Measurements from ENCODE around the gene SAMD13. TPM values are rescaled to one million over a fixed set of nuclear protein-coding genes. Genes with fewer than 3 reads are reported as not detected.

The SAMD13 gene
- total RNA-seq, 4 donors from 2014 or later, result 0.33 to 2.5 (median 2.1) TPM; not detected in 1

DNA sequence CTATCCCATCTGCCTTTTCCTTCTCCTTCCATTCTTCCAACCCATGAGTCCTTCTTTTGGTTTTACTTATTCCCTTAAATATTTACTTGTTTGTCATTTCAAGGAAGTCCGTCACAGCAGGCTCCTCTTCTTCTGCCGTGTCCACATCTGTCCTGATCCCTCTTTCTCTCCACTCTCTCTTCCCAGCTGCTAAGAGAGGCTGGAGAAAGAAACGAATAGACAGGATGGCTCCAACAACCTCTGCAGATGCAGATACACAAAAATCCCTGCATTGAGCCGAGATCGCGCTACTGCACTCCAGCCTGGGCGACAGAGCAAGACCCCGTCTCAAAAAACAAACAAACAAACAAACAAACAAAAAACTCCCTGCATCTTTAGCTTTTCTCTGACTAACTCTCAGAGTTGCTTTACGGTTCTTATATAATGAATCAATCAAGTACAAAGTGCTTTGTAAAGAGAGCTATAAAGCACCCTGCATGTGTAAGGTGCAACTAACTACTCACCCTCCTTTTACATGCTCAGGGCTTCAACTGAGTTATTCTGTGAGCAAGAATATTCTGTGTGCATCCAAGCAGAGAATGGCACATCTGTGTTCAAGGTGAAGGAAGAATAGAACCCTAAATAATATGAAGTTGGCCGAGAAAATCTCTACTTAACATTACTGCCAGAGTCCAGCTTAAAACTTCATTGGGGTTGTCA lies 3.8 kb upstream of the SAMD13 start:
- Histone ChIP-seq H3K9me3 (no peaks in the 10 kb centered on the region), H3K27ac (replicated peaks in 1 of 4) (peak overlapping the region in 2 of 4 donors; percentile 84)
- WGBS, result 74% methylated on average over 10 of the region's 10 CpGs

GRCh38 chr1:84298328-84298683 lies 3.2 kb upstream of the SAMD13 start:
- WGBS, result no CpG with 5 or more reads among the region's 34 CpGs
- intact Hi-C loops (cut with DNase I), result no loop called here
- Histone ChIP-seq H3K4me3 (peak overlapping the region; percentile 70 to 86 (median 80)), H3K4me1 (peaks cover 8 to 50% (median 46%) of the 10 kb centered on the region in 4 donors), H3K36me3 (no peaks in the 10 kb centered on the region), H3K27ac (replicated peaks in 1 of 4) (peak overlapping the region; percentile 80 to 84 (median 84)), H3K9me3 (no peaks in the 10 kb centered on the region), H3K27me3 (no peaks in the 10 kb centered on the region)
- peak; percentile 30 to 64 for TF ChIP-seq POLR2AphosphoS5 (IDR thresholded peaks at IDR 0.05)
- no peak for TF ChIP-seq POLR2A (IDR thresholded peaks at IDR 0.05; ENCODE audit: low read depth)
- DNase-seq (ENCODE audit: extremely low spot score), result no peak

More for the DNA sequence above, 3.8 kb upstream of the SAMD13 start:
- intact Hi-C loops (cut with DNase I), result no loop called here
- Histone ChIP-seq H3K27me3 (no peaks in the 10 kb centered on the region), H3K36me3 (no peaks in the 10 kb centered on the region), H3K4me1 (peaks cover 6 to 44% (median 41%) of the 10 kb centered on the region in 4 donors), H3K4me3 (peak overlapping the region; percentile 70 to 86 (median 80))
- TF ChIP-seq EP300 (IDR thresholded peaks at IDR 0.05) (no peak), POLR2A (IDR thresholded peaks at IDR 0.05; ENCODE audit: low read depth) (no peak), POLR2AphosphoS5 (IDR thresholded peaks at IDR 0.05) (no peak)
- TF ChIP-seq, protein P1, sequence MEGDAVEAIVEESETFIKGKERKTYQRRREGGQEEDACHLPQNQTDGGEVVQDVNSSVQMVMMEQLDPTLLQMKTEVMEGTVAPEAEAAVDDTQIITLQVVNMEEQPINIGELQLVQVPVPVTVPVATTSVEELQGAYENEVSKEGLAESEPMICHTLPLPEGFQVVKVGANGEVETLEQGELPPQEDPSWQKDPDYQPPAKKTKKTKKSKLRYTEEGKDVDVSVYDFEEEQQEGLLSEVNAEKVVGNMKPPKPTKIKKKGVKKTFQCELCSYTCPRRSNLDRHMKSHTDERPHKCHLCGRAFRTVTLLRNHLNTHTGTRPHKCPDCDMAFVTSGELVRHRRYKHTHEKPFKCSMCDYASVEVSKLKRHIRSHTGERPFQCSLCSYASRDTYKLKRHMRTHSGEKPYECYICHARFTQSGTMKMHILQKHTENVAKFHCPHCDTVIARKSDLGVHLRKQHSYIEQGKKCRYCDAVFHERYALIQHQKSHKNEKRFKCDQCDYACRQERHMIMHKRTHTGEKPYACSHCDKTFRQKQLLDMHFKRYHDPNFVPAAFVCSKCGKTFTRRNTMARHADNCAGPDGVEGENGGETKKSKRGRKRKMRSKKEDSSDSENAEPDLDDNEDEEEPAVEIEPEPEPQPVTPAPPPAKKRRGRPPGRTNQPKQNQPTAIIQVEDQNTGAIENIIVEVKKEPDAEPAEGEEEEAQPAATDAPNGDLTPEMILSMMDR (IDR thresholded peaks at IDR 0.05), result no peak
- DNase-seq (ENCODE audit: extremely low spot score), result no peak

GRCh38 chr1:84298684-84299535 lies 2.6 kb upstream of the SAMD13 start:
- no peaks in the 10 kb centered on the region for H3K36me3 ChIP-seq
- H3K4me1 ChIP-seq, result peaks cover 9 to 55% (median 49%) of the 10 kb centered on the region in 4 donors
- DNase-seq (ENCODE audit: extremely low spot score), result no peak
- WGBS, result under 1% methylated on average over 32 of the region's 50 CpGs
- no peaks in the 10 kb centered on the region for H3K27me3 ChIP-seq
- peak overlapping the region; percentile 80 to 84 (median 84) for H3K27ac ChIP-seq (replicated peaks in 1 of 4)
- peak overlapping the region; percentile 70 to 86 (median 80) for H3K4me3 ChIP-seq
- intact Hi-C loops (cut with DNase I), result no loop called here
- TF ChIP-seq, protein P1 (IDR thresholded peaks at IDR 0.05), result no peak
- TF ChIP-seq EP300 (IDR thresholded peaks at IDR 0.05), result no peak
- TF ChIP-seq POLR2AphosphoS5 (IDR thresholded peaks at IDR 0.05), result no peak
- no peak for TF ChIP-seq POLR2A (IDR thresholded peaks at IDR 0.05; ENCODE audit: low read depth)
- no peaks in the 10 kb centered on the region for H3K9me3 ChIP-seq

- intact Hi-C loops (cut with DNase I), result loop anchor here (10.0 kb wide), 1 partner anchor 305 kb away; no protein-coding TSS in a partner anchor
- no peak for TF ChIP-seq EP300 (IDR thresholded peaks at IDR 0.05)
- TF ChIP-seq POLR2A (IDR thresholded peaks at IDR 0.05; ENCODE audit: low read depth), result no peak
- TF ChIP-seq POLR2AphosphoS5 (IDR thresholded peaks at IDR 0.05), result no peak
- TF ChIP-seq, protein P1 (IDR thresholded peaks at IDR 0.05), result no peak
- DNase-seq (ENCODE audit: extremely low spot score), result no peak
- Histone ChIP-seq H3K4me1 (peaks cover 9 to 57% (median 49%) of the 10 kb centered on the region in 4 donors), H3K9me3 (no peaks in the 10 kb centered on the region), H3K27me3 (no peaks in the 10 kb centered on the region), H3K27ac (replicated peaks in 1 of 4) (peak overlapping the region; percentile 80 to 84 (median 84)), H3K4me3 (peak overlapping the region; percentile 70 to 86 (median 80)), H3K36me3 (no peaks in the 10 kb centered on the region)
- WGBS, result 18% methylated on average over 4 of the region's 4 CpGs
Measured at GRCh38 chr1:84299536-84300170, 1.9 kb upstream of the SAMD13 start.
